Activated CD4-positive, CD25-positive, alpha-beta regulatory T cell treated with anti-CD3 and anti-CD28 coated beads, Interleukin-2, amount 50 U/mL, for 72 hours (primary cell): ENCODE data around the gene ERC1.
"Not testable (repeated sequence)": the region's sequence is repeated elsewhere in the genome, so short reads cannot be mapped to it uniquely, and the experiment has no call there.

Experiments
- DNase-seq: peaks from one replicate; pipeline ENCODE4 v3.0.0; 2021

ERC1 gene

GRCh38 chr12:1083151-1083888 is 92.3 kb downstream of the ERC1 start:
- no peak for DNase-seq

GRCh38 chr12:1083889-1084262 is 92.9 kb downstream of the ERC1 start:
- DNase-seq, result no peak

GRCh38 chr12:1091350-1091749 is 100.3 kb downstream of the ERC1 start:
- no peak for DNase-seq

- no peak for DNase-seq
Observed at GRCh38 chr12:1093166-1093751, 102.2 kb downstream of the ERC1 start.

GRCh38 chr12:1094714-1095113 is 103.7 kb downstream of the ERC1 start:
- no peak for DNase-seq

- no peak for DNase-seq
Observed at GRCh38 chr12:1099158-1099557, 108.1 kb downstream of the ERC1 start.

- DNase-seq, result not testable (repeated sequence)
Observed at GRCh38 chr12:1099618-1100017, 108.6 kb downstream of the ERC1 start.

GRCh38 chr12:1102115-1102514 is 111.1 kb downstream of the ERC1 start:
- DNase-seq, result no peak

- no peak for DNase-seq
Observed at GRCh38 chr12:1102791-1103450, 111.9 kb downstream of the ERC1 start.

- no peak for DNase-seq
Observed at GRCh38 chr12:1103632-1104031, 112.6 kb downstream of the ERC1 start.

DNA sequence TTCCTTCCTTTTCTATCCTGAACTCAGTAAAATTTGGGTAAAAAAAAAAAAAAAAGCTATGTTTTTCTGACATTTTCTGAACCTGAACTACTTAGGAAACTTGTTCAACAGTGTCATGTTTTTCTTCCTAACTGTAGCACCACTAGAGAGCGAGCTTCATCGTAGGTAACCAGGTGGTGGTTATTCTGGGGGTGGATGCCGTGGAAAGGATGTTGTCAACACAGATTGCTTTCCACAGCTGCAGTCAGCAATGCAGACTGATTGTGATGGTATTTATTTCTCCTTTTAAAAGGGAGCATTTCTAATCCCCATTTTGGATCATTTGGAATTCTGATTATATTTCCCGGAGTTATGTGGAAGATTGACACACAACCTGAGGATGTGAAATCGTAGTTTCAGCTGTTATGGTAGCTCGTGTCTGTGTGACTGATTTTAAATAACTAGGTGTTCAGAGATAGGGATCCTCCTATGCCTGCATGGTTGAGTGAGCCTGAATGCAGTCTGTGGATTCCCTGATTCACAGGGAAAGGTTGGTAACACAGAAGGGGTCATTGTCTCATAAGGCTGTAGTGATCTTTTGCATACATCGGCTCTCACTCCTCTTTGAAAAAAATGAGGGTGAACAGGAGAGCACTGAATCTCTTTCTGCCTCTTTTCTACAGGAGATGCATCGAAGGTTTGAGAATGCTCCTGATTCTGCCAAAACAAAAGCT is 113.2 kb downstream of the ERC1 start:
- no peak for DNase-seq

- no peak for DNase-seq
Observed at GRCh38 chr12:1107669-1108068, 116.6 kb downstream of the ERC1 start.

GRCh38 chr12:1108276-1108675 is 117.3 kb downstream of the ERC1 start:
- no peak for DNase-seq

- no peak for DNase-seq
Observed at GRCh38 chr12:1115484-1116231, 124.6 kb downstream of the ERC1 start.

GRCh38 chr12:1117371-1117770 is 126.3 kb downstream of the ERC1 start:
- DNase-seq, result no peak

GRCh38 chr12:1117970-1118563 is 127.0 kb downstream of the ERC1 start:
- peak; percentile 63 for DNase-seq

DNA sequence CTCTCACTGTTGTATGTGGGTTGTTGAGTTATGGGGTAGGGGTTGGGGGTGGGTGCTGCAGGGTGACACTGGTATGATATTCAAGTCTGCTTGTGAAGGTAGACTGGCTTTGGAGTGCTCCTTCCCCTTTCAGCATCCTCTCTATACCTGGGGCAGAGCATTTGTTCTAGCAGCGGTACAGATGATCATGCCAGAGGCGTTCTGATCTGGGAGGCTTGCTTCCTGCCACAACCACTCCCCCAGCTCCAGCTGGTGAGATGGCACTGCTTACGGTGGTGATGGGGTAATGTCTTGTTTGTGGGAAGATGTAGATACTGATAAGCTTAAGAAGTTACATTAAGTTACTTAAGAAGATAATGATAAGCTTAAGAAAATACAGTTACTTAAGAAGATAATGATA is 131.8 kb downstream of the ERC1 start:
- no peak for DNase-seq

DNA sequence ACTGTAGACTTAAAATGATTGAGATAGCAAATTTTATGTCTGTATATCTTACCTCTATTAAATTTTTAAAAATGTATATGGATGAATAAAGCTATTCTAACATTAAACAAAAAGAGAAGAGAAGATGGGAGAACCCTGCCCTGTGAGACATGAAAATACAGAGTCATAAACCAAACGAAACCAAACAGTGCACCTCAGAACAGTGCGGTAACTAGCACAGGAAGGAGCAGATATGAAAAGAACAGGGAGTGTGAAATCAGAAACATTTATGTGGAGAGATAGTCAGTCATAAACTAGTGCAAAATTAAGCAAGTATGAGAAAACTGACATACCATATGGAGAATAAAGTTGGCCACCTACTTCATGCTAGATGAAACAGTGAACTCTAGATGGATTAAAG is 135.1 kb downstream of the ERC1 start:
- DNase-seq, result no peak

DNA sequence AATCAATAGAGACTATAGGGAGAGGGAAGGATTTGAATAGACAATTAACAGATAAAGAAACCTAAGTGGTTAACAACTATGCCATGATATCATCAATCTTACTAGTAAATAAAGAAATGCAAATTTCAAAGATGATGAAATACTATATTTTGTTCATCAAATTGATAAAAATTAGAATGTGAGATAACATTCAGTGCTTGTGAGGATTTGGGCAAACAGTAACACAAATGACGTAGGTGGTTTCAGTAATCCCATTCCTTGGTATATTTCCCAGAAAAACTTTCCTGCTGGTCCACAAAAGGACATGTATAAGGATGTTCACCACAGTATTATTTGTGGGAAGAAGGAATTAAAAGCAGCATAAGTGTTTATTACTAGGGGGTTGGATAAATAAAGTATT is 136.0 kb downstream of the ERC1 start:
- DNase-seq, result no peak

DNA sequence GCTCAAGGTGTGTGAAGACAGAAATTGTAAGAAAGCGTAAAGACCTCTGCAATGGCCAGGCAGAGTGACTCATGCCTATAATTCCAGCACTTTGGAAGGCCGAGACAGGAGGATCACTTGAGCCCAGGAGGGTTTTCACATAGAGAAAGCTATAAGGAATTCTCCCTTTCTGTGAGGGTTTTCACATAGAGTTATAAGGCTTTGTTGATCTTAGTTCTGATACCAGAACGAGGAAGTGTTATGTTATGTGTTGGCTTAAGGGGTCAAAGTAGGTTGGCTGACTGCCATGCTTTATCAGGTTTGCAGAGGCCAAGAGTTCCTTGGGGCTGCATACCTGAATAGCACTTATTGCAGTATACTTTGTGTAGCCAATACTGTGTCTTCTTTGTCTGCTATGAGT is 139.1 kb downstream of the ERC1 start:
- no peak for DNase-seq

GRCh38 chr12:1130571-1130970 is 139.5 kb downstream of the ERC1 start:
- DNase-seq, result no peak

- no peak for DNase-seq
Observed at GRCh38 chr12:1131811-1132224, 140.8 kb downstream of the ERC1 start.

DNA sequence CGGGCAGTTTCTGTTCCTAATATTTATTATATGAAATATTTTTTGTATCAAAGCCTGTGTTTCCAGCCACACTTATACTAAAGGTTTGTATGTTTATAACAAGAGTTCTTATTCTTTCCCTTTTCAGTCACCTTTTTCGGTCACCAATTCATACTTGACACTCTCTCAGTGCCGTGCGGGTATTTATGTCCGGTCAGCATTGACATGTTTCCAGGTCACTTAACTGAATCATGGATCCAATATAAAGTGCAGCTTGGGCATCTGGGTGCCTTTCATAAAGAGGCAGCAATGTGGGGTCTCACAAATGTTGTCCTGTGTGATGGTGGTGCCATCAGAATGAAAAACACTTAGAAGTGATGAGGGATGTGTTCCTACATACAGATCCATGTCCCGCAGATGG is 141.3 kb downstream of the ERC1 start:
- no peak for DNase-seq
